Brain microvascular endothelial cell (primary cell): ENCODE results near the gene DISC1.

Experiments
- DNase-seq: peaks from one replicate; pipeline ENCODE4 v3.0.0-alpha.2; 2020
- H3K27ac ChIP-seq: fragments of 250-450 bp; sonication (Bioruptor Pico); 2 replicates; pipeline ENCODE4 v1.5.1; 2020; ENCODE audit warnings: mild to moderate bottlenecking, moderate library complexity
- H3K27me3 ChIP-seq: fragments of 250-450 bp; sonication (Bioruptor Pico); replicated peaks from 2 replicates; pipeline ENCODE4 v1.5.1; 2020; ENCODE audit warnings: mild to moderate bottlenecking
- H3K36me3 ChIP-seq: fragments of 250-450 bp; sonication (Bioruptor Pico); replicated peaks from 2 replicates; pipeline ENCODE4 v1.5.1; 2020; ENCODE audit warnings: mild to moderate bottlenecking
- H3K4me3 ChIP-seq: 2 replicates; pipeline ENCODE4 v1.5.1; 2011; ENCODE audit warnings: low read depth, mild to moderate bottlenecking, control low read depth, low read length, moderate library complexity
- CTCF ChIP-seq: IDR thresholded peaks from 2 replicates; pipeline ENCODE4 v1.5.1; 2011; ENCODE audit warnings: low read depth, mild to moderate bottlenecking, moderate library complexity, low read length, control low read depth, inconsistent platforms; ENCODE audit errors: missing control alignments
- in situ Hi-C: cut with HindIII; loops from 2 replicates; pipeline ENCODE4 v1.10.0; 2017; ENCODE audit warnings: low sequenced_read_pairs, low pct_ligation_motif_present

The DISC1 gene

DNA sequence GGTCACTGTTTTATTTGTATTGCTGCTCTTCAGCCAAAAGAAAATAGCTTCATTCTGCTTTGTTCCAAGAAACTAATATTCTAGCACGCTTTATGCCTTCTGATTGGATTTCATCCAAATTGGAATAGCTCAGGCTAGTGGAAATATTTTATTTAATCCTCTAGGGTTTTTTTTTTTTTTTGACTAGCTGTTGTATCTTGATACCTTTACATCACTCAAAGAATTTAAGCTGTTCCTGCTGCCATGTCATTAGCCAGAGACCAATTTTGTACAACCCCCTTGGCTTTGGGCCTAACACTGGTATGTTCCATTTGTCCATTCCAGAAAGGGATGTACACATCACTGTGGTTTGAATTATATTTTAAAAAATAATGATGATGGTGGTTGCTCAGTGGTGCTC lies 103.0 kb downstream of the DISC1 start:
- TF ChIP-seq CTCF: no peak
- H3K27ac ChIP-seq: no peak overlapping the region
- H3K27me3 ChIP-seq: no peaks in the 10 kb centered on the region
- no peak for DNase-seq
- in situ Hi-C loops: no loop called here
- H3K4me3 ChIP-seq: no peak overlapping the region
- no peaks in the 10 kb centered on the region for H3K36me3 ChIP-seq

- no peak overlapping the region for H3K4me3 ChIP-seq
- no peaks in the 10 kb centered on the region for H3K27me3 ChIP-seq
- H3K27ac ChIP-seq: no peak overlapping the region
- TF ChIP-seq CTCF: no peak
- in situ Hi-C loops: no loop called here
- DNase-seq: no peak
- no peaks in the 10 kb centered on the region for H3K36me3 ChIP-seq
Observed at GRCh38 chr1:231731268-231731667, 104.7 kb downstream of the DISC1 start.

GRCh38 chr1:231733063-231733462 lies 106.5 kb downstream of the DISC1 start:
- no peak overlapping the region for H3K27ac ChIP-seq
- H3K36me3 ChIP-seq: no peaks in the 10 kb centered on the region
- DNase-seq: no peak
- TF ChIP-seq CTCF: no peak
- H3K27me3 ChIP-seq: no peaks in the 10 kb centered on the region
- in situ Hi-C loops: no loop called here
- no peak overlapping the region for H3K4me3 ChIP-seq

DNA sequence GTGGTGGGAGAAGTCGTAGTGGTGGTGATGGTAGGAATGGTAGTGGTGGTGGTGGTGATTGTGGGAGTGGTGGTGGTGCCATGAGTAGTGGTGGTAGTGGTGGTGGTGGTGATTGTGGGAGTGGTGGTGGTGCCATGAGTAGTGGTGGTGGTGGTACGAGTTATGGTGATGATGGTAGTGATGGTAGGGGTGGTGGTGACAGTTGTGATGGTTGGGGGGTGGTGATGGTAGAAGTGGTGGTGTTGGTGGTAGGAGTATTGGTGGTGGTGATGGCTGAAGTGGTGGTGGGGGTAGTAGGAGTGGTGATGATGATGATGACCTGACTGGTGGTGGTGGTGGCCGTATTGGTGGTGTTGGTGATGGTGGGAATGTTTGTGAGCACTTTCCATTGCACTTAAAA lies 107.1 kb downstream of the DISC1 start:
- in situ Hi-C loops: no loop called here
- Histone ChIP-seq H3K27me3 (no peaks in the 10 kb centered on the region), H3K36me3 (no peaks in the 10 kb centered on the region), H3K4me3 (no peak overlapping the region), H3K27ac (no peak overlapping the region)
- no peak for TF ChIP-seq CTCF
- no peak for DNase-seq

DNA sequence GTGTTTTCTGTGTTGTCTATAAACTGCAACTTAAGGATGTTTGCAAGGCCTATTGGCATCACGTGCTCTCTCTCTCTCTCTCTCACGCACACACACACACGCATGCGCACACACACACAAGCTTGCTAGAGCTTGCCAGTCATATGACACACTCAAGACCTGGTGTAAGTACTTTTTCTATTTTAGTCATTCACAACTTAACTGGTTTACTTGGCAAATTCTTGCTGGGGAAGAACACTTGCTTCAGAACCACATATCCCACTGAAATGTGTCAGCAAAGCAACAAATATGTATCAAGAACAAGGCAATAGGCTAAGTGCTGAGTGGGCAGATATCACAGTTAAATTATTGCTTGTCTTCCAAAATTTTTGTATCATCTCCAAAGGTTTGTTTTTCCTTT lies 107.8 kb downstream of the DISC1 start:
- DNase-seq: no peak
- Histone ChIP-seq H3K27ac (no peak overlapping the region), H3K4me3 (no peak overlapping the region), H3K36me3 (no peaks in the 10 kb centered on the region), H3K27me3 (no peaks in the 10 kb centered on the region)
- TF ChIP-seq CTCF: no peak
- in situ Hi-C loops: no loop called here

GRCh38 chr1:231735411-231735810 lies 108.8 kb downstream of the DISC1 start:
- no peak for DNase-seq
- no peak overlapping the region for H3K27ac ChIP-seq
- H3K36me3 ChIP-seq: no peaks in the 10 kb centered on the region
- no peaks in the 10 kb centered on the region for H3K27me3 ChIP-seq
- no peak overlapping the region for H3K4me3 ChIP-seq
- TF ChIP-seq CTCF: no peak
- in situ Hi-C loops: no loop called here
